IPS-18c (cell line): ENCODE measurements around the gene IGFBP2.

Experiments
- H3K4me3 ChIP-seq: 2 replicates; pipeline ENCODE4 v1.7.0; 2013; ENCODE audit warnings: low read depth, mild to moderate bottlenecking, low read length, moderate library complexity; ENCODE audit not compliant: insufficient read depth
- H3K9me3 ChIP-seq: one replicate; pipeline ENCODE4 v1.6.1; 2013; ENCODE audit warnings: mild to moderate bottlenecking, low read length, moderate library complexity; ENCODE audit not compliant: control insufficient read depth, insufficient read depth

The IGFBP2 gene

DNA sequence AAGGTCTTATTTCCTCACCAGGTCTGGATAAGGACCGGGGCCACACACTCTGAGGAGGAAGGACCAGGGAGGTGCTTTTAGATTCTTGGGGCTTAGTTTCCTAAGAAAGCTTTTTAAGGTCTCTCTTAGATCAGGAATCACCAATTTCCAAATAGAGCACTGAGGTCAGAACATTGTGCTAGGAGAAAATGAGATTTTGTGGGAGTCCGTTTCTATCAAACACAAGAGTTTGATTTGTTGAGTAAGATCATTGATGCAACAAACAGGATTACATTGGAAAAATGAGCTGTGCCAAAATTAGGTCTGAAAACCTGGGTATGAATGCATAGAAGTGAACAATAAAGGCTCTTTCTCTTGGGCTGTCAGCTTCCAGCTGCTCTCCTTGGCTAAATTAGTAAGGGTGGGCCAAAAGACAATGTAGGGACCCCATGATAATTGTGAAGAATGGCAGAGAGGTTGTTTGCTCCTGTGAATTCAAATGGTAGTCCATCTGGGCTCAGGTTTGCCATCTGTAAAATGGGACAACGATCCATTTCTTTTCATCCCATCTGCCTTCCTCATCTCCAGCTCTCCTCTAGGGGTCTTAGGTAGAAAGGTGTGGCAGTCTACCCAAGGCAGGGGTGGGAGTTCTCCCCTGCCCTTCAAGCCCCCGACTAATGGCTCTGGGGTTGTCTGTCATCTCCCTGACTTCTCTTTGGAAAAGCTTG, 20.0 kb downstream of the IGFBP2 start:
- Histone ChIP-seq H3K9me3 (no peaks in the 10 kb centered on the region), H3K4me3 (no peak overlapping the region)

DNA sequence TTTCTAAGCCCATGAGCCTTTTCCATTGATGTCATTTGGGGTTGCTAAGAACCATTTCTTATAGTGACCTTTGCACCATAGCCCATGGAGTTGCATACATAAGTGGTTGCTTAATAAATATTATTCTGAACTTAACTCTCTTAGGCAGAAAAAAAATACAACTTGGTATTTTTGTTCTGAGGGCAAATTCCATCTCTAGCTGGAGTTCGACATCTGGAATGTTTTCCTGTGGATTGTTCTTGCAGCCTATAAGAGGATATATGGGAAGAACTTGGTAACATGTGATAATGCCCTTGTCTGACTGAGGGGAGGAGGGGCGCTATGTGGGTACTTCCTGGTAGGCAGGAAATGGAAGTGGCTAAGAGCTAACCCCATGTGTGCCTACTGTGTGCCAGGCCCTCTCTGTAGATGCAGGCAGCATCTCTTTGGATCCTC, 20.7 kb downstream of the IGFBP2 start:
- H3K4me3 ChIP-seq = no peak overlapping the region
- no peaks in the 10 kb centered on the region for H3K9me3 ChIP-seq

DNA sequence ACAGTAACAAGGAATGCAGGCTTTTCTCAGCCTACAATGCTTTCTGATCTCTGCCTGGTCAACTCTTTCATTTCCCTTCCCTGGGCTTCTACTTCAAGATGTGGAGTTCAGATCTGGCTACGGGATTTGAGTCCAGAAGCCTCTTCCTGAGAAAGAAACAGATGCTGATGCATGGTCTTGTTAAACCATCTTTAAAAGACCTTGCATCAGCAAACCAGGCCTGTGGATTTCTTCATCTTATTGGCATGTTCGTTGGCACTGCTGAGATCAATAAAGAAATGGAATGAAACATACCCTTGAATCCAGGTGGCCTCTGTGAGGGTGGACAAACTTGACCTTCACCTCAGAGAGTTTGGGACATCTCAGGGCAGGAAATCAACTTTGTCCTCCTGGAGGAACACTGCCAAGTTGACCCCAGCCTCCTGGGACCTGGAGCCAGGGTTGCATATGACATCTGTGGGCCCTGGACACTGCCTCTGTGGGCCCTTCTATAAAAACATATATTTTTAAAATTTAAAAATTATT, 21.4 kb downstream of the IGFBP2 start:
- H3K4me3 ChIP-seq = no peak overlapping the region
- no peaks in the 10 kb centered on the region for H3K9me3 ChIP-seq

DNA sequence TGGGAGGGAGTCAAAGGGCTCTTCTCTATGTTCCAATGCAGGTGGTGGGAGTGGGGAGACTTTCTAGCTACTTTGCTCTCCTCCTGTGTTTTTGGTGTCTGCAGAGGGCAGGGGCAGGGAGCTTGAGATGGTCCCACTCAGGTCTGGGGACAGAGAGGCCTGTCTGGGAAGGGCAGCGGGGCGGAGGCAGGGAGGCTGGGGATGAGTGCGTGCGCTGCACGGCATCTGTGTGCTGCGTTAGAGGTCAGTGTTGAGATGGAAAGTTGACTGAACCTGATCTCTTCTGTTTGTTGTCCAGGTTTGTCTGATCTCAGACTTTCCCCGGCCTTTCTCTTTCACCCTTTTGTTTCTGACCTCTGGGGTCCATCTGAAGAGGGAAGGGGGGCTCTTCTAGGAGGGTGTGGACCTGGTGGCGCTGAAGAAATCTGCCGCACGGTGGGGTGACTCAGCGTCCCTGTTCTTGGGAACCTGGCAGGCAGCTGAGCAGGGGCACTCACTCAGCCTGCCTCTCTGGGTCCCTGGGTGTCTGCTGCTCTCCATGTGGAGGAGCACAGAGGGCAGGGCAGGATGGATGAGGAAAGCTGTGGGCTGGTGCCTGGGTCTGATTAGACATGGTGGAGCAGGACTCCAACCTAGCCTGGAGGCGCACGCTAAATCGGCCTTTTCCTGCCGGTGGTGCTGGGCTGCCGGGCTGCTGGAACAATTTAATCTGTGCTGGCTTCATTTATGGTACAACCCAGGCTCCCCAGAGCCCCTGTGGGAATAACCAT, 24.1 kb downstream of the IGFBP2 start:
- H3K9me3 ChIP-seq = no peaks in the 10 kb centered on the region
- no peak overlapping the region for H3K4me3 ChIP-seq

DNA sequence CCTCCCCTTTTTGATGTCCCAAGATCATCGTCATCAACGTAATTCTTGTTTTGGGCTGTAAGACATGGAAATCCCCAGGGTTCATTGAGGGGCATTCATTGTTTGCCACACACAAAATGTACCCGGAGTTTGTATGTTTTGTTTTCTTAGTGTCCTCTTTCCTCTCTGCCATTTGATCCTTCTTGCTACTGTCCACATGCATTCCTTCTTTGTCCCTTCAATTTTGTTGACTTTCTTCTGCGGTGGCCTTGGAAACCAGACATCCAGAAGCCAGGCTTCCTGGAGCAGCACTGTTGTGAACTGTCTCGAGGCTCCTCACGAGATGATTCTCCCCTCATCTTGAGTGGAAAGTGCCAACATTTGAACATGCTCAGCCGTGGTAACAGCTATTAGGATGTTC, 24.8 kb downstream of the IGFBP2 start:
- H3K9me3 ChIP-seq = no peaks in the 10 kb centered on the region
- H3K4me3 ChIP-seq = no peak overlapping the region

DNA sequence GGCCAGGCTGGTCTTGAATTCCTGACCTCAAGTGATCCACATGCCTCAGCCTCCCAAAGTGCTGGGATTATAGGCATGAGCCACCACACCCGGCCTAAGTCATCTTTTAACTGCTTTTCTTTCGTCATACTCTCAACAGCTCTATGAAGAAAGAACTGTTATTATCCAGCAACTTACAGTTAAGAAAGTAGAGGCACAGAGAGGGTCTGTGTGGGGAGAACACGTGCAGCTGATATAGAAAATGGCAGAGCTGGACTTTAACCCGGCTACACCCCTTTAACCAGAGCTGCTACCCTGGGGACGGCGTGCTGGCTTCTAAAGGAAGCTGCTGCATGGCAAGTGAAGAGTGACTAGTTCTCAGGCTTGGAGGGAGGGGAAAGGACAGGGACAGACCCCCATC, 25.5 kb downstream of the IGFBP2 start:
- H3K9me3 ChIP-seq = no peaks in the 10 kb centered on the region
- H3K4me3 ChIP-seq = no peak overlapping the region

DNA sequence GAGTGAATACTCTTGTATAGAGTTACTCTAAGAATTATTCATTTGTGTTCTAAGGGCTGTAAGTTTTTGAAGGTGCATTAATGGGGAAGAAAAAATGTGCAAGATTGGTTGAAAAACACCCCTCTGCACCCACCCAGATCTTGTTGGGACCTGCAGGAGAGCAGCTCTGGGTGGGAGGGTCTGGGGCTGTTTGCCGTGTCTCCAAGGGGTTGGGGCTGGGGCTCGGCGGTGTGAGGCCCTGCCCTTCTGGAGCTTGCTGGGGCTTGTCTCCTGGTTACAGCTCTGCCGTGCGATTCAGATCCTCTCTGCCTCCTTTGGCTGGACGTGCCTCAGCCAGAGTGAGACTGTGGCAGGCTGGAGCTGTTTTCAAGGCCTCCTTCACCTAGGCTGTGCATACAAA, 26.1 kb downstream of the IGFBP2 start:
- no peak overlapping the region for H3K4me3 ChIP-seq
- no peaks in the 10 kb centered on the region for H3K9me3 ChIP-seq

DNA sequence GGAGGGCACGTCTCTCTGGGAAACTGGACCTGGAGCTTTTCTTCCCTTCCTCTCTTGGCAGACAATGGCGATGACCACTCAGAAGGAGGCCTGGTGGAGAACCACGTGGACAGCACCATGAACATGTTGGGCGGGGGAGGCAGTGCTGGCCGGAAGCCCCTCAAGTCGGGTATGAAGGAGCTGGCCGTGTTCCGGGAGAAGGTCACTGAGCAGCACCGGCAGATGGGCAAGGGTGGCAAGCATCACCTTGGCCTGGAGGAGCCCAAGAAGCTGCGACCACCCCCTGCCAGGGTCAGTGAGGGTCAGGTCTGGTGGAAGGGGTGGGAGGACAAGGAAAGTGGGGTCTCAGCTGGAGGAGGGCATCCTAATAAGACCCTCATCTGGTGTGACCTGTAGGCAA, 27.3 kb downstream of the IGFBP2 start:
- Histone ChIP-seq H3K4me3 (no peak overlapping the region), H3K9me3 (no peaks in the 10 kb centered on the region)

DNA sequence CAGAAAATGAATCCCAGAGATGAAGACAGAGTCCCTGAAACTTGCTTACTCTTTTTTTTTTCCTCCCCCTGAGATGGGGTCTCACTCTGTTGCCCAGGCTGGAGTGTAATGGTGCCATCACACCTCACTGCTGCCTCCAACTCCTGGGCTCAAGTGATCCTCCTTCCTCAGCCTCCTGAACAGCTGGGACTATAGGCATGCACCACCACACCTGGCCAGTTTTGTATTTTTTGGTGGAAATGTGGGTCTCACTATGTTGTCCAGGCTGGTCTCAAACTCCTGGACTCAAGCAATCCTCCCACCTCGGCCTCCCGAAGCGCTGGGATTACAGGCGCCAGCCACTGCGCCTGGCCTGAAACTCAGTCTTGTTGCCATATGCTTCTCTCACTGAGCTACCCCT, 27.8 kb downstream of the IGFBP2 start:
- H3K9me3 ChIP-seq = no peaks in the 10 kb centered on the region
- H3K4me3 ChIP-seq = no peak overlapping the region

DNA sequence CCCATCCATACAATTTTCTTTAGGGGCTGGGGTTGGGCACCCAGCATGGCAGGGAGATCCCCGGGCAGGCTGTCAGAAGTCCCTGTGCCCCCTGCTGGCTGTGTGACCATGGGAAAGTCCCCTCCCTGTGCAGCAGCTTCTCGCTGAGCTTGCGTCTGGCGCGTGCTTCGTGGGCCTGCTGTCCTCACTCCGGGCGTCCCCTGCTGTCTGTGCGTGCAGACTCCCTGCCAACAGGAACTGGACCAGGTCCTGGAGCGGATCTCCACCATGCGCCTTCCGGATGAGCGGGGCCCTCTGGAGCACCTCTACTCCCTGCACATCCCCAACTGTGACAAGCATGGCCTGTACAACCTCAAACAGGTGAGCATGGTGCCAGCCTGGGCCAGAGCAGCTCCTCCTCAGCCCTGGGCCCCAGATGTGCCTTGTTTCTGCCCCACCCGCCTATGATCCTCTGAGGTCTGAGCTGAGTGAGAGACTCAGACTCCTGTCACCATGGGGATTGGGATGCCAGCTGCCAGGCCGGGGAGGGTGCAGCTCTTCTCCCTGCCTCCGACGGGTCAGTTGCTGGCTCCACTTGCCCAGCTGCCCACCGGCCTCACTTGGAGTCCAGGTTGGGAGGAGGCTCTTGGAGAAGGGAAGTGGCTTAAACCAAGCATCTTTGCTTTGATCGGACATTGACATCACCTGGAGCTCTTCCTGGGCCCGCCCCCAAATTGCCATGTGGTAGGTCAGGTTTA, 28.6 kb downstream of the IGFBP2 start:
- H3K9me3 ChIP-seq = no peaks in the 10 kb centered on the region
- no peak overlapping the region for H3K4me3 ChIP-seq

DNA sequence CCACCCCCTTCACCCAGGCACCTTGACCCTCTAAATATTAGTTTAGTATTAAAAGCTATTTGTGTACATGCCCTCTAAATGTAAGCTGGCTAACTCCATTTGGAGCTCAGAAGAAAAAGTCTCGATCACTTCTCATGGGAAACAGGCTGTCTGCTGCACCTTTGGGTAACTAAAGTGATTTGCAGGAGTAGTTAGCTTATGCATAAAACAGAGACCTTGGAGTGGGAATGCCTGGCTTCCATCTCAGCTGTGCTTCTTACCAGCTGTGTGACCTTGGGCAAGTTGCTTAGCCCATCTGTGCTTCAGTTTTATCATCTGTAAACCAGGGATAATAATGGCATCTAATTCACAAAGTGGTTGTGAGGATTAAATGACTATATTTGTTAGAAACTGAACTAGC, 29.9 kb downstream of the IGFBP2 start:
- Histone ChIP-seq H3K9me3 (no peaks in the 10 kb centered on the region), H3K4me3 (no peak overlapping the region)

DNA sequence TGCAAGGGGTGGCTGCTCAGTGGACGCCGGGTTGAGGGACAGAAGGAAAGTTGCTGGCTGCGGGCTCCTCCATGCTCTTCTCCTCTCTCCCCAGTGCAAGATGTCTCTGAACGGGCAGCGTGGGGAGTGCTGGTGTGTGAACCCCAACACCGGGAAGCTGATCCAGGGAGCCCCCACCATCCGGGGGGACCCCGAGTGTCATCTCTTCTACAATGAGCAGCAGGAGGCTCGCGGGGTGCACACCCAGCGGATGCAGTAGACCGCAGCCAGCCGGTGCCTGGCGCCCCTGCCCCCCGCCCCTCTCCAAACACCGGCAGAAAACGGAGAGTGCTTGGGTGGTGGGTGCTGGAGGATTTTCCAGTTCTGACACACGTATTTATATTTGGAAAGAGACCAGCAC, 30.6 kb downstream of the IGFBP2 start:
- no peak overlapping the region for H3K4me3 ChIP-seq
- no peaks in the 10 kb centered on the region for H3K9me3 ChIP-seq

DNA sequence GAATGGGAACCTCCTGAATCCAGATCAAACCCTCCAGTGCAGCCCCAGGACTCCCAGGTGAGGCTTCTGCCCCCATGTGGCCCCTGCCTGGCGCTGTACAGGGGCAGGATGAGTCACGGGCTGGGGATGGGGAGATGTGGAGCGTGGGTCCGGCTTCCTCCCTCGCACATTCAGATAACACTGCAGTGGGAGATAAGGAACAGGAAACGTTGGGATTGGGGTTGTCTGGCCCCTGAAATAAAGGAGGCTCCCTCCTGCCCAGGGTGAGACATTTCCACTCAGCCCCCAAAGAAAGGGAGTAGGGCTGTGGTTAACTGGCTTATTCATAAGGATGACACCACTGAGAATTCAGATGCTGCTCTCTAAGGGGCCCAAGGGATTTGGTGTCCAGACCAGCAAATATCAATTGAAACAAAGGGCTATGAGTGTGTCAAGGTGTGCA, 31.4 kb downstream of the IGFBP2 start:
- Histone ChIP-seq H3K9me3 (no peaks in the 10 kb centered on the region), H3K4me3 (no peak overlapping the region)

DNA sequence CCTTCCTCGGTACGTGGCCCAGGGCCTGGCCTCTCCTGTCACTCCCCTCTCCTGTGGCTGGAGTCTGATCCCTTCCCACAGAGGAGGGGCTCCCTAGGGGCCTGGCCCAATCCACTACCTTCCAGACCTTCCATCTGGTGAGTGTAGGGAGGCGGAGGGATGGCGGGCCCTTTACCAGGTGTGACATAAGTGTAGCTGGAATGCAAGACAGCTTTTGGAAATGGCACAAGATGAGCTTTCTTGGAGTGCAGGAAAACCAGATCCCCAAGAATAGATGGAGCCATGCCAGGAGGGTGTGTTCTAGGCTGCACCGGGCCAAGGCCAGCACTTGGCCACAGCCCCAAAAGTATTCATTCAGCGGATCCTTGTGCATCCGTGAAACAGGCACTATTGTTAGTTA, 32.0 kb downstream of the IGFBP2 start:
- H3K9me3 ChIP-seq = no peaks in the 10 kb centered on the region
- H3K4me3 ChIP-seq = no peak overlapping the region

DNA sequence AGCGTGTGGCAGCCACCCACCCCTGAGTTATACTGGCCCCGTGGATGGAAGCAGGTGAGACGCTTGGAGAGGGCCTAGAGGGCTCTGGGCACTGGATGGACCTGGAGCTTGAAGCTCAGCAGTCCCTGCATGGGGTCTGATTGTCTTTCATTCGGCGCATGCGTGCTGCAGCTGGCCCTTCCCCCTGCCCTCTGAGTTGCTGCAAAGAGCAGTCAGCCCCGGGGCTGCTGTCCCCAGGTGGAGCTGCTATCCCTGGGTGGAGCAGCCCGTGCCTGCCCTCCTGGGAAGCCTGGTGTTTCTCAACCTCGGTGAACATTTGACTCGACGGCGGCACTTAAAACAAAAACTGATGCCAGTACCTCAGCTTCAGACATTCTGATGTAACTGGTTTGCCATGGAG, 32.5 kb downstream of the IGFBP2 start:
- no peak overlapping the region for H3K4me3 ChIP-seq
- no peaks in the 10 kb centered on the region for H3K9me3 ChIP-seq

DNA sequence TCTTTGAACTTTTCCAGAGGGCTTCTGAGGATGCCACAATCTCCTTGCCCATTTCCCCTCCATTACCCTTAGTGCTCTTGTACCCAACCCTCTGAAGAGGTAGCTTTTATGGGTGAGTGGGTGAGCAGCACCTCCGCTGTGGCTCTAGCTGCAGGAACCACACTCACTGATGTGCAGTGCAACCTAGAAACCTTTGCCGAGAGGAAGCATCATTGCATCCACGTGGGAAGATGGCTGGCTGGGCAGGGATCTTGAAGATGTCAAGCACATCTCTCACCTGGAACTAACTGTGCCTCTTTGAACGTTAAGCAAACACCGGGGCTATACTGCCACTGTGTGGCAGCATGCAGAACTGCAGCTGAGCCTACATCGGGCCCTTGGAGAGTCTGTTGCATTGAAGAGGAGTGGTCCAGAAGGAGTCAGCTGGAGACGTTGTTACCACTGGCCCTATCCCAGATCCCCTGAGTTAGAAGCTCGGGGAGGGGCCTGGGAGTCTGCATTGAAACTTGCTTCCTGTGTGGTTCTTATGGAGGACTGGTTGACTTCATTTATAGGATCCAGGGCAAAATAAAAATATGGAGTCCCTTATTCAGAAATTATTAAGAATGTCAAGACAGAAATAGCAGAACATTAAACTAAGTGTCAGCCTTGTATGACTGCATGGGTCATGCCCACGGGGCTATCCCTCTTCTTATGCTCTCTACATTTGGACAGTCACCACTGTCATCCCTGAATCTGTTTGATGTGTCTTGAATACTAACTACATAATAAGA, 33.4 kb downstream of the IGFBP2 start:
- Histone ChIP-seq H3K4me3 (no peak overlapping the region), H3K9me3 (no peaks in the 10 kb centered on the region)
